ENCODE data around the gene TMEM116. TPM values are rescaled to one million over a fixed set of nuclear protein-coding genes. Genes with fewer than 3 reads are reported as not detected.
"Not testable (repeated sequence)": the region's sequence is repeated elsewhere in the genome, so short reads cannot be mapped to it uniquely, and the experiment has no call there.

TMEM116 gene
- total RNA-seq, 1 experiment from 2014 or later: 4.4 TPM

- H3K9me3 ChIP-seq (ENCODE audit: low read length): no peaks in the 10 kb centered on the region
- H3K79me2 ChIP-seq (ENCODE audit: low read length): peaks cover 12% of the 10 kb centered on the region; the same call in 1 of the 2 replicates
- CTCF ChIA-PET: no interaction called here
- peaks cover 12% of the 10 kb centered on the region for H3F3A ChIP-seq (ENCODE audit: low read length, unreplicated experiment)
- H3K9ac ChIP-seq (ENCODE audit: low read length): no peak overlapping the region
- no peaks in the 10 kb centered on the region for H3K9me2 ChIP-seq (replicated peaks; ENCODE audit: low read length)
- intact Hi-C loops (cut with micrococcal nuclease): no loop called here
- no TSS peak for BruUV-seq (replicated peaks)
- H3K4me3 ChIP-seq (ENCODE audit: low read length): no peak overlapping the region
- no peak overlapping the region for H3K27ac ChIP-seq (ENCODE audit: low read length)
- no peaks in the 10 kb centered on the region for H3K4me1 ChIP-seq (ENCODE audit: insufficient read depth, low read length)
- no peaks in the 10 kb centered on the region; the same call in 1 of the 2 replicates for H4K20me1 ChIP-seq (ENCODE audit: low read length)
- DNase-seq (no peak), ATAC-seq (no peak)
- no peak overlapping the region for H3K4me2 ChIP-seq (ENCODE audit: low read length)
- TF ChIP-seq EZH2 (IDR thresholded peaks at IDR 0.05; ENCODE audit: low read length, unreplicated experiment) (no peak), EZH2phosphoT487 (IDR thresholded peaks at IDR 0.05; ENCODE audit: borderline replicate concordance, low read length) (no peak), CTCF (conservative IDR thresholded peaks at IDR 0.05; ENCODE audit: low read depth, low read length) (no peak)
- H3K27me3 ChIP-seq (ENCODE audit: low read length): no peaks in the 10 kb centered on the region
- H3K36me3 ChIP-seq (ENCODE audit: low read depth, low read length): peaks cover 88% of the 10 kb centered on the region
- POLR2A ChIA-PET (ENCODE audit: unreplicated experiment): no interaction called here
- H2AFZ ChIP-seq (ENCODE audit: low read length): no peak overlapping the region
Observed at GRCh38 chr12:112049351-112049750, 36.4 kb upstream of the TMEM116 start.

GRCh38 chr12:112046003-112046402 is 33.0 kb upstream of the TMEM116 start:
- Histone ChIP-seq H3K9me3 (ENCODE audit: low read length) (no peaks in the 10 kb centered on the region), H3K79me2 (ENCODE audit: low read length) (no peaks in the 10 kb centered on the region), H3K9me2 (replicated peaks; ENCODE audit: low read length) (no peaks in the 10 kb centered on the region), H2AFZ (ENCODE audit: low read length) (no peak overlapping the region), H4K20me1 (ENCODE audit: low read length) (no peaks in the 10 kb centered on the region), H3K4me2 (ENCODE audit: low read length) (no peak overlapping the region), H3K27ac (ENCODE audit: low read length) (no peak overlapping the region), H3F3A (ENCODE audit: low read length, unreplicated experiment) (peaks cover 4% of the 10 kb centered on the region), H3K4me3 (ENCODE audit: low read length) (no peak overlapping the region), H3K36me3 (ENCODE audit: low read depth, low read length) (peaks cover 78% of the 10 kb centered on the region), H3K4me1 (ENCODE audit: insufficient read depth, low read length) (no peaks in the 10 kb centered on the region), H3K27me3 (ENCODE audit: low read length) (no peaks in the 10 kb centered on the region), H3K9ac (ENCODE audit: low read length) (no peak overlapping the region)
- ChIA-PET CTCF (no interaction called here), POLR2A (ENCODE audit: unreplicated experiment) (no interaction called here)
- DNase-seq (no peak), ATAC-seq (no peak; the same call in 1 of the 2 replicates)
- no TSS peak for BruUV-seq (replicated peaks)
- TF ChIP-seq CTCF (conservative IDR thresholded peaks at IDR 0.05; ENCODE audit: low read depth, low read length): no peak
- no peak for TF ChIP-seq EZH2phosphoT487 (IDR thresholded peaks at IDR 0.05; ENCODE audit: borderline replicate concordance, low read length)
- TF ChIP-seq EZH2 (IDR thresholded peaks at IDR 0.05; ENCODE audit: low read length, unreplicated experiment): no peak
- intact Hi-C loops (cut with micrococcal nuclease): no loop called here

- CTCF ChIA-PET; BruUV-seq (replicated peaks): not testable (repeated sequence)
Observed at GRCh38 chr12:112036614-112037013, 23.6 kb upstream of the TMEM116 start.

More at GRCh38 chr12:112036614-112037013, 23.6 kb upstream of the TMEM116 start:
- H3K9ac ChIP-seq (ENCODE audit: low read length); ATAC-seq; H3K4me1 ChIP-seq (ENCODE audit: insufficient read depth, low read length); H3K4me3 ChIP-seq (ENCODE audit: low read length); H3K9me3 ChIP-seq (ENCODE audit: low read length); H3K9me2 ChIP-seq (replicated peaks; ENCODE audit: low read length); POLR2A ChIA-PET (ENCODE audit: unreplicated experiment); intact Hi-C loops (cut with micrococcal nuclease); H4K20me1 ChIP-seq (ENCODE audit: low read length); H2AFZ ChIP-seq (ENCODE audit: low read length); H3K27me3 ChIP-seq (ENCODE audit: low read length); H3K79me2 ChIP-seq (ENCODE audit: low read length); H3F3A ChIP-seq (ENCODE audit: low read length, unreplicated experiment); H3K4me2 ChIP-seq (ENCODE audit: low read length); H3K27ac ChIP-seq (ENCODE audit: low read length); DNase-seq: not testable (repeated sequence)
- peaks cover 76% of the 10 kb centered on the region for H3K36me3 ChIP-seq (ENCODE audit: low read depth, low read length)

Data from PC-3 (cell line).